Epidermal melanocyte (primary cell): ENCODE data around the gene NFYA.

Source experiments
- DNase-seq: peaks from one replicate; pipeline ENCODE4 v3.0.0; 2011; ENCODE audit warnings: low spot score; ENCODE audit not compliant: insufficient read length

The NFYA gene

GRCh38 chr6:41046084-41046483 is 26.7 kb upstream of the NFYA start:
- DNase-seq = no peak

GRCh38 chr6:41047306-41047705 is 25.5 kb upstream of the NFYA start:
- DNase-seq = no peak

GRCh38 chr6:41047745-41048732 is 24.7 kb upstream of the NFYA start:
- no peak for DNase-seq

- DNase-seq = no peak
Measured at GRCh38 chr6:41049521-41049920, 23.3 kb upstream of the NFYA start.

- no peak for DNase-seq
Measured at GRCh38 chr6:41049955-41050354, 22.8 kb upstream of the NFYA start.

- DNase-seq = no peak
Measured at GRCh38 chr6:41050536-41050935, 22.2 kb upstream of the NFYA start.

- no peak for DNase-seq
Measured at GRCh38 chr6:41051873-41052272, 20.9 kb upstream of the NFYA start.

GRCh38 chr6:41053041-41053440 is 19.7 kb upstream of the NFYA start, which contains the start of gene APOBEC2:
Gene APOBEC2 (plus strand): TSS chr6:41053202. CDS start chr6:41053348, 146 bp downstream.
- no peak for DNase-seq

- DNase-seq = no peak
Measured at GRCh38 chr6:41054511-41054910, 18.3 kb upstream of the NFYA start.

- DNase-seq = no peak
Measured at GRCh38 chr6:41055149-41055548, 17.6 kb upstream of the NFYA start.

GRCh38 chr6:41056768-41057490 is 15.8 kb upstream of the NFYA start:
- DNase-seq = no peak

GRCh38 chr6:41058783-41059181 is 14.0 kb upstream of the NFYA start:
- DNase-seq = no peak

- no peak for DNase-seq
Measured at GRCh38 chr6:41059556-41059955, 13.2 kb upstream of the NFYA start.

GRCh38 chr6:41061196-41061726 is 11.5 kb upstream of the NFYA start:
- no peak for DNase-seq

- no peak for DNase-seq
Measured at GRCh38 chr6:41062056-41062455, 10.7 kb upstream of the NFYA start.

- no peak for DNase-seq
Measured at GRCh38 chr6:41063884-41064285, 8.9 kb upstream of the NFYA start.

- DNase-seq = no peak
Measured at GRCh38 chr6:41064841-41065240, 7.9 kb upstream of the NFYA start.

GRCh38 chr6:41065550-41066026 is 7.2 kb upstream of the NFYA start:
- DNase-seq = no peak

GRCh38 chr6:41066867-41067304 is 5.9 kb upstream of the NFYA start:
- no peak for DNase-seq

GRCh38 chr6:41071501-41071922 is 1.3 kb upstream of the NFYA start:
- no peak for DNase-seq

- peak; percentile 93 for DNase-seq
Measured at GRCh38 chr6:41071923-41072835, 595 bp upstream of the NFYA start, which contains the start of gene OARD1. Gene OARD1 (minus strand): TSS chr6:41072356. CDS start chr6:41071634, 722 bp downstream.
